MG63 (cell line): Measurements from ENCODE around the gene PTGDS. TPM values are rescaled to one million over a fixed set of nuclear protein-coding genes. Genes with fewer than 3 reads are reported as not detected.

Experiments
- DNase-seq: peaks from one replicate; pipeline ENCODE4 v3.0.0-alpha.2; 2020
- H3K27me3 ChIP-seq: fragments of 250-450 bp; sonication (Bioruptor Pico); 2 replicates; pipeline ENCODE4 v1.5.1; 2020; ENCODE audit warnings: mild to moderate bottlenecking, moderate library complexity
- H3K36me3 ChIP-seq: fragments of 250-450 bp; sonication (Bioruptor Pico); 2 replicates; pipeline ENCODE4 v1.5.1; 2020; ENCODE audit warnings: mild to moderate bottlenecking, moderate library complexity
- H3K4me3 ChIP-seq: fragments of 250-450 bp; sonication (Bioruptor Pico); 2 replicates; pipeline ENCODE4 v1.5.1; 2020; ENCODE audit warnings: mild to moderate bottlenecking, moderate library complexity
- H3K9me3 ChIP-seq: fragments of 250-450 bp; sonication (Bioruptor Pico); 2 replicates; pipeline ENCODE4 v1.5.1; 2020; ENCODE audit warnings: mild to moderate bottlenecking, moderate library complexity
- total RNA-seq: library from RNA; depleted of rRNA; stranded (reverse); fragments of >200 nt; shearing (Covaris generic); gene quantifications from 2 replicates; pipeline ENCODE4 v1.2.3, GENCODE V29; 2014; ENCODE audit warnings: low replicate concordance

The PTGDS gene
- total RNA-seq, 1 experiment from 2014 or later, result not detected

GRCh38 chr9:137007108-137007815, 30.0 kb downstream of the PTGDS start:
- Histone ChIP-seq H3K36me3 (no peaks in the 10 kb centered on the region), H3K9me3 (no peaks in the 10 kb centered on the region), H3K4me3 (no peak overlapping the region), H3K27me3 (no peaks in the 10 kb centered on the region)
- DNase-seq, result no peak

- no peak overlapping the region for H3K4me3 ChIP-seq
- H3K9me3 ChIP-seq, result no peaks in the 10 kb centered on the region
- DNase-seq, result no peak
- H3K27me3 ChIP-seq, result no peaks in the 10 kb centered on the region
- no peaks in the 10 kb centered on the region for H3K36me3 ChIP-seq
These were observed 30.5 kb downstream of the PTGDS start for GRCh38 chr9:137007816-137008270.

GRCh38 chr9:137008312-137008711, 31.0 kb downstream of the PTGDS start:
- no peaks in the 10 kb centered on the region for H3K36me3 ChIP-seq
- H3K4me3 ChIP-seq, result no peak overlapping the region
- no peak for DNase-seq
- H3K9me3 ChIP-seq, result no peaks in the 10 kb centered on the region
- H3K27me3 ChIP-seq, result no peaks in the 10 kb centered on the region

- Histone ChIP-seq H3K9me3 (no peaks in the 10 kb centered on the region), H3K36me3 (no peaks in the 10 kb centered on the region), H3K27me3 (no peaks in the 10 kb centered on the region), H3K4me3 (no peak overlapping the region)
- no peak for DNase-seq
These were observed 31.9 kb downstream of the PTGDS start for GRCh38 chr9:137009217-137009616.

GRCh38 chr9:137009938-137010732, 32.8 kb downstream of the PTGDS start:
- DNase-seq, result no peak
- no peaks in the 10 kb centered on the region for H3K27me3 ChIP-seq
- no peaks in the 10 kb centered on the region for H3K9me3 ChIP-seq
- H3K36me3 ChIP-seq, result no peaks in the 10 kb centered on the region
- H3K4me3 ChIP-seq, result no peak overlapping the region

GRCh38 chr9:137011156-137011555, 33.9 kb downstream of the PTGDS start:
- H3K36me3 ChIP-seq, result no peaks in the 10 kb centered on the region

GRCh38 chr9:137011907-137012675, 34.8 kb downstream of the PTGDS start:
- Histone ChIP-seq H3K27me3 (no peaks in the 10 kb centered on the region), H3K36me3 (no peaks in the 10 kb centered on the region), H3K4me3 (no peak overlapping the region), H3K9me3 (no peaks in the 10 kb centered on the region)
- DNase-seq, result no peak

More at GRCh38 chr9:137011156-137011555, 33.9 kb downstream of the PTGDS start:
- Histone ChIP-seq H3K27me3 (no peaks in the 10 kb centered on the region), H3K4me3 (no peak overlapping the region), H3K9me3 (no peaks in the 10 kb centered on the region)
- DNase-seq, result no peak

GRCh38 chr9:137012694-137013570, 35.6 kb downstream of the PTGDS start:
- no peak for DNase-seq
- H3K36me3 ChIP-seq, result no peaks in the 10 kb centered on the region
- no peaks in the 10 kb centered on the region for H3K27me3 ChIP-seq
- H3K9me3 ChIP-seq, result no peaks in the 10 kb centered on the region
- no peak overlapping the region for H3K4me3 ChIP-seq

- Histone ChIP-seq H3K9me3 (no peaks in the 10 kb centered on the region), H3K27me3 (no peaks in the 10 kb centered on the region), H3K36me3 (no peaks in the 10 kb centered on the region), H3K4me3 (no peak overlapping the region)
- DNase-seq, result no peak
These were observed 36.3 kb downstream of the PTGDS start for GRCh38 chr9:137013571-137013940.

- no peaks in the 10 kb centered on the region for H3K9me3 ChIP-seq
- no peak for DNase-seq
- H3K4me3 ChIP-seq, result no peak overlapping the region
- no peaks in the 10 kb centered on the region for H3K27me3 ChIP-seq
- H3K36me3 ChIP-seq, result no peaks in the 10 kb centered on the region
These were observed 36.9 kb downstream of the PTGDS start for GRCh38 chr9:137014166-137014565.

GRCh38 chr9:137014776-137015539, 37.7 kb downstream of the PTGDS start:
- Histone ChIP-seq H3K4me3 (no peak overlapping the region), H3K9me3 (no peaks in the 10 kb centered on the region), H3K36me3 (no peaks in the 10 kb centered on the region), H3K27me3 (no peaks in the 10 kb centered on the region)
- DNase-seq, result no peak

GRCh38 chr9:137015540-137015930, 38.2 kb downstream of the PTGDS start:
- no peak overlapping the region for H3K4me3 ChIP-seq
- DNase-seq, result no peak
- no peaks in the 10 kb centered on the region for H3K9me3 ChIP-seq
- no peaks in the 10 kb centered on the region for H3K27me3 ChIP-seq
- no peaks in the 10 kb centered on the region for H3K36me3 ChIP-seq

- Histone ChIP-seq H3K36me3 (no peaks in the 10 kb centered on the region), H3K9me3 (no peaks in the 10 kb centered on the region), H3K27me3 (no peaks in the 10 kb centered on the region), H3K4me3 (no peak overlapping the region)
- DNase-seq, result no peak
These were observed 38.7 kb downstream of the PTGDS start for GRCh38 chr9:137015976-137016375.

GRCh38 chr9:137016436-137016835, 39.1 kb downstream of the PTGDS start:
- H3K4me3 ChIP-seq, result no peak overlapping the region
- no peaks in the 10 kb centered on the region for H3K9me3 ChIP-seq
- no peak for DNase-seq
- H3K27me3 ChIP-seq, result no peaks in the 10 kb centered on the region
- H3K36me3 ChIP-seq, result no peaks in the 10 kb centered on the region

GRCh38 chr9:137017071-137017470, 39.8 kb downstream of the PTGDS start:
- Histone ChIP-seq H3K9me3 (no peaks in the 10 kb centered on the region), H3K36me3 (no peaks in the 10 kb centered on the region), H3K27me3 (no peaks in the 10 kb centered on the region), H3K4me3 (no peak overlapping the region)
- DNase-seq, result no peak
